Naive thymus-derived CD4-positive, alpha-beta T cell (primary cell): ENCODE data around the gene PKHD1. TPM values are rescaled to one million over a fixed set of nuclear protein-coding genes. Genes with fewer than 3 reads are reported as not detected.

Experiments used
- ATAC-seq: fragments of 150-1000 bp; cut with Tn5 transposase; 2 replicates; pipeline ENCODE4 v1.10.0; 2021; ENCODE audit warnings: mild to moderate bottlenecking, moderate library complexity
- CTCF ChIA-PET: fragments of 350-600 bp; sonication (Branson Sonifier 250); formaldehyde crosslinking; loops from one replicate; lab custom pipeline; 2021; ENCODE audit warnings: antibody characterized with exemption; lab: Charles Lee
- POLR2A ChIA-PET: fragments of 350-600 bp; sonication (Branson Sonifier 250); formaldehyde crosslinking; loops from one replicate; lab custom pipeline; 2021; ENCODE audit warnings: antibody characterized with exemption, inconsistent platforms; lab: Charles Lee
- DNase-seq, 9 donors: peaks; one replicate each; pipeline versions ENCODE4 v3.0.0 to v3.0.0-alpha.2; 2020 to 2022; ENCODE audit warnings: mixed read lengths in 1 of 9
- H3K27ac ChIP-seq: one replicate; pipeline ENCODE4 v1.7.0; 2013; ENCODE audit warnings: mild to moderate bottlenecking, low read depth, low read length, moderate library complexity
- H3K27me3 ChIP-seq, 2 donors: one replicate each; pipeline ENCODE4 v1.7.0; 2013; ENCODE audit warnings: low read length in 2 of 2, mild to moderate bottlenecking in 2 of 2, moderate library complexity in 2 of 2; ENCODE audit not compliant: control insufficient read depth in 2 of 2, insufficient read depth in 2 of 2
- H3K36me3 ChIP-seq, 3 experiments: 1 replicate in 2 of 3; 2 replicates in 1 of 3; pipeline ENCODE4 v1.7.0; 2013; ENCODE audit warnings: low read length in 3 of 3, mild to moderate bottlenecking in 3 of 3, moderate library complexity in 1 of 3; ENCODE audit not compliant: insufficient read depth in 3 of 3, control insufficient read depth in 2 of 3
- H3K4me1 ChIP-seq, 2 donors: one replicate each; pipeline ENCODE4 v1.7.0; 2013; ENCODE audit warnings: low read length in 2 of 2, mild to moderate bottlenecking in 2 of 2, moderate library complexity in 1 of 2; ENCODE audit not compliant: control insufficient read depth in 2 of 2, insufficient read depth in 2 of 2
- H3K4me3 ChIP-seq: 2 replicates; pipeline ENCODE4 v1.7.0; 2013; ENCODE audit warnings: mild to moderate bottlenecking, low read length
- H3K9me3 ChIP-seq, 3 experiments: 1 replicate in 2 of 3; 2 replicates in 1 of 3; pipeline ENCODE4 v1.7.0; 2013; ENCODE audit warnings: low read length in 3 of 3; ENCODE audit not compliant: control insufficient read depth in 2 of 3
- H3K27ac Mint-ChIP-seq, 9 donors: one replicate each; pipeline ENCODE4 v1.8.0; 2020 to 2022; ENCODE audit warnings: mixed read lengths in 9 of 9, mild to moderate bottlenecking in 8 of 9, moderate library complexity in 5 of 9, inconsistent platforms in 2 of 9
- H3K27me3 Mint-ChIP-seq, 5 donors: one replicate each; pipeline ENCODE4 v1.8.0; 2021 to 2022; ENCODE audit warnings: mixed read lengths in 5 of 5, mild to moderate bottlenecking in 1 of 5
- H3K36me3 Mint-ChIP-seq, 5 donors: one replicate each; pipeline ENCODE4 v1.8.0; 2020 to 2022; ENCODE audit warnings: mixed read lengths in 5 of 5, mild to moderate bottlenecking in 3 of 5, inconsistent platforms in 1 of 5
- H3K4me1 Mint-ChIP-seq, 7 donors: one replicate each; pipeline ENCODE4 v1.8.0; 2020 to 2022; ENCODE audit warnings: mixed read lengths in 7 of 7, mild to moderate bottlenecking in 3 of 7, inconsistent platforms in 1 of 7
- H3K4me3 Mint-ChIP-seq, 10 donors: one replicate each; pipeline ENCODE4 v1.8.0; 2020 to 2022; ENCODE audit warnings: mild to moderate bottlenecking in 10 of 10, mixed read lengths in 10 of 10, moderate library complexity in 6 of 10, inconsistent platforms in 2 of 10
- H3K9me3 Mint-ChIP-seq, 11 donors: one replicate each; pipeline ENCODE4 v1.8.0; 2020 to 2022; ENCODE audit warnings: mixed read lengths in 11 of 11, mild to moderate bottlenecking in 4 of 11, inconsistent platforms in 1 of 11, moderate library complexity in 1 of 11
- intact Hi-C, 2 donors: fragments of 100-400 bp; cut with micrococcal nuclease; formaldehyde crosslinking; loops; one replicate each; pipeline ENCODE4 v1.15.1; 2023
- polyA plus RNA-seq, 2 donors: library from polyadenylated mRNA; unstranded; fragments of 300-500 nt; fragmentation: Illumina TruSeq; gene quantifications; one replicate each; pipeline ENCODE4 v1.2.3, GENCODE V29; 2021
- total RNA-seq, 6 experiments: library from RNA in 5 of 6; stranded (reverse) in 5 of 6; gene quantifications; 1 replicate in 5 of 6; 2 replicates in 1 of 6; pipeline ENCODE4 v1.2.3 and lab custom pipeline; 2021 to 2026

Gene PKHD1
- total and polyA plus RNA-seq, 7 experiments from 2014 or later, result not detected

- no peaks in the 10 kb centered on the region for H3K27me3 Mint-ChIP-seq
- no peaks in the 10 kb centered on the region for H3K9me3 ChIP-seq
- no peaks in the 10 kb centered on the region for H3K27me3 ChIP-seq
- ChIA-PET POLR2A (no interaction called here), CTCF (interaction anchor here (0.5 kb wide), 1 partner anchor 11 kb away, joined by 3 read pairs; no protein-coding TSS in a partner anchor)
- H3K4me3 Mint-ChIP-seq, result no peak overlapping the region
- H3K4me1 ChIP-seq, result no peaks in the 10 kb centered on the region
- intact Hi-C loops, result no loop called here
- no peak overlapping the region for H3K4me3 ChIP-seq
- H3K4me1 Mint-ChIP-seq, result no peaks in the 10 kb centered on the region
- no peak overlapping the region for H3K27ac ChIP-seq
- no peak for DNase-seq
- H3K36me3 ChIP-seq, result no peaks in the 10 kb centered on the region
- H3K36me3 Mint-ChIP-seq, result no peaks in the 10 kb centered on the region
- peaks cover 0 to 3% (median 0%) of the 10 kb centered on the region in 11 donors for H3K9me3 Mint-ChIP-seq
- ATAC-seq, result no peak
- no peak overlapping the region for H3K27ac Mint-ChIP-seq
These were observed 432.8 kb downstream of the PKHD1 start for GRCh38 chr6:51654647-51655046.

GRCh38 chr6:51651132-51651817, 436.1 kb downstream of the PKHD1 start:
- CTCF ChIA-PET, result no interaction called here
- Mint-ChIP-seq H3K36me3 (no peaks in the 10 kb centered on the region), H3K27ac (no peak overlapping the region)

GRCh38 chr6:51648774-51649173, 438.6 kb downstream of the PKHD1 start:
- H3K9me3 Mint-ChIP-seq, result peaks cover 0 to 5% (median 0%) of the 10 kb centered on the region in 11 donors
- intact Hi-C loops, result no loop called here

More at GRCh38 chr6:51651132-51651817, 436.1 kb downstream of the PKHD1 start:
- H3K27me3 Mint-ChIP-seq, result no peaks in the 10 kb centered on the region
- intact Hi-C loops, result no loop called here
- POLR2A ChIA-PET, result no interaction called here
- no peaks in the 10 kb centered on the region for H3K36me3 ChIP-seq
- ATAC-seq (no peak), DNase-seq (no peak)
- H3K27ac ChIP-seq, result no peak overlapping the region
- no peaks in the 10 kb centered on the region for H3K9me3 ChIP-seq
- no peaks in the 10 kb centered on the region for H3K4me1 ChIP-seq
- no peak overlapping the region for H3K4me3 Mint-ChIP-seq
- no peaks in the 10 kb centered on the region for H3K27me3 ChIP-seq
- H3K4me3 ChIP-seq, result no peak overlapping the region
- H3K4me1 Mint-ChIP-seq, result no peaks in the 10 kb centered on the region
- peaks cover 0 to 5% (median 0%) of the 10 kb centered on the region in 11 donors for H3K9me3 Mint-ChIP-seq

GRCh38 chr6:51648236-51648635, 439.2 kb downstream of the PKHD1 start:
- DNase-seq (no peak), ATAC-seq (no peak)
- ChIA-PET POLR2A (no interaction called here), CTCF (no interaction called here)
- H3K36me3 Mint-ChIP-seq, result no peaks in the 10 kb centered on the region
- no peak overlapping the region for H3K27ac Mint-ChIP-seq
- Histone ChIP-seq H3K27me3 (no peaks in the 10 kb centered on the region), H3K9me3 (peaks cover 0 to 3% (median 0%) of the 10 kb centered on the region in 3 experiments), H3K27ac (no peak overlapping the region), H3K4me3 (no peak overlapping the region), H3K4me1 (no peaks in the 10 kb centered on the region), H3K36me3 (no peaks in the 10 kb centered on the region)
- no peak overlapping the region for H3K4me3 Mint-ChIP-seq
- H3K4me1 Mint-ChIP-seq, result no peaks in the 10 kb centered on the region
- intact Hi-C loops, result no loop called here
- peaks cover 0 to 5% (median 0%) of the 10 kb centered on the region in 11 donors for H3K9me3 Mint-ChIP-seq
- no peaks in the 10 kb centered on the region for H3K27me3 Mint-ChIP-seq

More at GRCh38 chr6:51648774-51649173, 438.6 kb downstream of the PKHD1 start:
- no peaks in the 10 kb centered on the region for H3K4me1 ChIP-seq
- no peaks in the 10 kb centered on the region for H3K4me1 Mint-ChIP-seq
- H3K4me3 ChIP-seq, result no peak overlapping the region
- H3K27ac Mint-ChIP-seq, result no peak overlapping the region
- H3K27me3 ChIP-seq, result no peaks in the 10 kb centered on the region
- H3K27ac ChIP-seq, result no peak overlapping the region
- no peak for DNase-seq
- ATAC-seq, result no peak
- H3K36me3 ChIP-seq, result no peaks in the 10 kb centered on the region
- ChIA-PET CTCF (no interaction called here), POLR2A (no interaction called here)
- H3K27me3 Mint-ChIP-seq, result no peaks in the 10 kb centered on the region
- peaks cover 0 to 3% (median 0%) of the 10 kb centered on the region in 3 experiments for H3K9me3 ChIP-seq
- H3K36me3 Mint-ChIP-seq, result no peaks in the 10 kb centered on the region
- H3K4me3 Mint-ChIP-seq, result no peak overlapping the region

- no peak overlapping the region for H3K27ac ChIP-seq
- CTCF ChIA-PET, result interaction anchor here (0.8 kb wide), 1 partner anchor 10 kb away, joined by 3 read pairs; no protein-coding TSS in a partner anchor
- H3K4me1 ChIP-seq, result no peaks in the 10 kb centered on the region
- ATAC-seq (no peak), DNase-seq (no peak)
- Mint-ChIP-seq H3K36me3 (no peaks in the 10 kb centered on the region), H3K9me3 (peaks cover 0 to 13% (median 2%) of the 10 kb centered on the region in 11 donors), H3K27ac (no peak overlapping the region), H3K4me3 (no peak overlapping the region), H3K4me1 (no peaks in the 10 kb centered on the region), H3K27me3 (no peaks in the 10 kb centered on the region)
- H3K36me3 ChIP-seq, result no peaks in the 10 kb centered on the region
- peaks cover 0 to 3% (median 0%) of the 10 kb centered on the region in 3 experiments for H3K9me3 ChIP-seq
- H3K4me3 ChIP-seq, result no peak overlapping the region
- H3K27me3 ChIP-seq, result no peaks in the 10 kb centered on the region
- POLR2A ChIA-PET, result no interaction called here
- intact Hi-C loops, result no loop called here
These were observed 443.0 kb downstream of the PKHD1 start for GRCh38 chr6:51644426-51644825.

GRCh38 chr6:51640021-51640420, 447.4 kb downstream of the PKHD1 start:
- no peaks in the 10 kb centered on the region for H3K27me3 ChIP-seq
- DNase-seq (no peak), ATAC-seq (no peak)
- intact Hi-C loops, result no loop called here
- Mint-ChIP-seq H3K4me3 (no peak overlapping the region), H3K27ac (no peak overlapping the region), H3K4me1 (no peaks in the 10 kb centered on the region), H3K27me3 (no peaks in the 10 kb centered on the region), H3K36me3 (no peaks in the 10 kb centered on the region), H3K9me3 (peaks cover 0 to 13% (median 0%) of the 10 kb centered on the region in 11 donors)
- H3K4me3 ChIP-seq, result no peak overlapping the region
- CTCF ChIA-PET, result no interaction called here
- POLR2A ChIA-PET, result no interaction called here
- no peaks in the 10 kb centered on the region for H3K36me3 ChIP-seq
- no peaks in the 10 kb centered on the region for H3K4me1 ChIP-seq
- no peak overlapping the region for H3K27ac ChIP-seq
- no peaks in the 10 kb centered on the region for H3K9me3 ChIP-seq

GRCh38 chr6:51633424-51633823, 454.0 kb downstream of the PKHD1 start:
- ChIA-PET CTCF (no interaction called here), POLR2A (no interaction called here)
- Mint-ChIP-seq H3K4me3 (no peak overlapping the region), H3K9me3 (peaks cover 0 to 9% (median 0%) of the 10 kb centered on the region in 11 donors), H3K4me1 (peaks cover 0 to 2% (median 0%) of the 10 kb centered on the region in 7 donors), H3K27ac (no peak overlapping the region), H3K36me3 (no peaks in the 10 kb centered on the region), H3K27me3 (no peaks in the 10 kb centered on the region)
- intact Hi-C loops, result no loop called here
- H3K9me3 ChIP-seq, result no peaks in the 10 kb centered on the region
- DNase-seq (no peak), ATAC-seq (no peak)
- H3K4me1 ChIP-seq, result no peaks in the 10 kb centered on the region
- H3K4me3 ChIP-seq, result no peak overlapping the region
- no peaks in the 10 kb centered on the region for H3K27me3 ChIP-seq
- H3K27ac ChIP-seq, result no peak overlapping the region
- H3K36me3 ChIP-seq, result no peaks in the 10 kb centered on the region
